ENCODE data around the gene POLD2.

POLD2 gene

GRCh38 chr7:44082541-44083207 is 40.7 kb downstream of the POLD2 start:
- peak; percentile 96 for DNase-seq (ENCODE audit: low read depth)

GRCh38 chr7:44081266-44081748 is 42.0 kb downstream of the POLD2 start:
- no peak for DNase-seq (ENCODE audit: low read depth)

- DNase-seq (ENCODE audit: low read depth): no peak
Measured at GRCh38 chr7:44080686-44081265, 42.6 kb downstream of the POLD2 start.

GRCh38 chr7:44080118-44080517 is 43.2 kb downstream of the POLD2 start:
- DNase-seq (ENCODE audit: low read depth): no peak

- DNase-seq (ENCODE audit: low read depth): no peak
Measured at GRCh38 chr7:44079331-44080021, 43.9 kb downstream of the POLD2 start.

- no peak for DNase-seq (ENCODE audit: low read depth)
Measured at GRCh38 chr7:44078521-44078920, 44.8 kb downstream of the POLD2 start.

- no peak for DNase-seq (ENCODE audit: low read depth)
Measured at GRCh38 chr7:44077681-44078091, 45.7 kb downstream of the POLD2 start.

- no peak for DNase-seq (ENCODE audit: low read depth)
Measured at GRCh38 chr7:44077061-44077460, 46.3 kb downstream of the POLD2 start.

GRCh38 chr7:44076101-44076895 is 47.0 kb downstream of the POLD2 start:
- DNase-seq (ENCODE audit: low read depth): no peak

- no peak for DNase-seq (ENCODE audit: low read depth)
Measured at GRCh38 chr7:44075296-44076075, 47.9 kb downstream of the POLD2 start.

- no peak for DNase-seq (ENCODE audit: low read depth)
Measured at GRCh38 chr7:44074349-44074695, 49.0 kb downstream of the POLD2 start.

- DNase-seq (ENCODE audit: low read depth): peak; percentile 61
Measured at GRCh38 chr7:44073664-44074348, 49.5 kb downstream of the POLD2 start.

- peak; percentile 32 for DNase-seq (ENCODE audit: low read depth)
Measured at GRCh38 chr7:44072364-44073231, 50.8 kb downstream of the POLD2 start.

- DNase-seq (ENCODE audit: low read depth): no peak
Measured at GRCh38 chr7:44071726-44072363, 51.5 kb downstream of the POLD2 start.

- no peak for DNase-seq (ENCODE audit: low read depth)
Measured at GRCh38 chr7:44068054-44068453, 55.3 kb downstream of the POLD2 start.

GRCh38 chr7:44067064-44067951 is 56.0 kb downstream of the POLD2 start:
- no peak for DNase-seq (ENCODE audit: low read depth)

- DNase-seq (ENCODE audit: low read depth): no peak
Measured at GRCh38 chr7:44066494-44067063, 56.8 kb downstream of the POLD2 start.

GRCh38 chr7:44066111-44066460 is 57.3 kb downstream of the POLD2 start:
- no peak for DNase-seq (ENCODE audit: low read depth)
